ENCODE measurements around the gene PTPRN2. TPM values are rescaled to one million over a fixed set of nuclear protein-coding genes. Genes with fewer than 3 reads are reported as not detected.

Gene PTPRN2
- total RNA-seq, 1 donor from 2014 or later, result 15.4 TPM

DNA sequence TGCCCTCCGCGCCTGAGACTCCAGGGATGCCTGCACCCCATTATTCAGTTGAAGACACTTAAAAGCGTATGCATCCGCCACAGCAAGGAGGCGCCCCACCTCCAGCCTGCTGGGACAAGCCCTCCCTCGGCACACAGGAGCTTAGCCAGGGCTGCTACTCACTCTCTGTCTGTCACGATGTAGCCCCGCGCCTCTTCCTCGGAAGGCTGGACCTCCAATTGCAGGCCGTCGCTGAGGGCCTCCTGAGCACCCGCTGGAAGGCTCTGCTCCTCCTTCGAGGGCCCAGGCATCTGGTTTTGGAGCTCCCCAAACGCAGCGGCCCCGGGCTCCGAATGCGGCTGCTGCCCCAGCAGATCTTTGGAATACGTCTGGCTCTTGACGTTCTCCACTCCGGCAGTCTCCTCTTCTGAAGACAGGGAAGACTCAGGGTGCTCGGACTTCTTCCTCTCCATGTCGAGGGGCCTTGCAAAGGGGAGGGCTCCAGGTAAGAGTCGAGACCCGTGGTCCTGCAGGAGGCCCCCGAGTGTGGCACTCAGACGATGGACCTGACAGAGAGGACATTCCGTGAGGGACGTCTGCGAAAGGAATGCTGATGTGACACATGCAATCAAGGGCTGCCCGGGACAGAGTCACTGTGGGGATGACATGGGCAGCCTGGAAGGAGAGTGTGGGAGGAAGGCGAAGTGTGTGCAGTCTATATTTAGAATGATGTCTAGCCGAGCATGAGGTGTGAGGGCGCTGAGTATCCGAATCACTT, 453.9 kb downstream of the PTPRN2 start:
- Mint-ChIP-seq H3K9me3 (no peaks in the 10 kb centered on the region), H3K4me1 (ENCODE audit: unreplicated experiment) (no peaks in the 10 kb centered on the region), H3K27ac (no peak overlapping the region), H3K36me3 (no peaks in the 10 kb centered on the region), H3K27me3 (no peaks in the 10 kb centered on the region), H3K4me3 (no peak overlapping the region)
- DNase-seq (ENCODE audit: extremely low spot score, unreplicated experiment), result no peak
- TF ChIP-seq, protein P1, sequence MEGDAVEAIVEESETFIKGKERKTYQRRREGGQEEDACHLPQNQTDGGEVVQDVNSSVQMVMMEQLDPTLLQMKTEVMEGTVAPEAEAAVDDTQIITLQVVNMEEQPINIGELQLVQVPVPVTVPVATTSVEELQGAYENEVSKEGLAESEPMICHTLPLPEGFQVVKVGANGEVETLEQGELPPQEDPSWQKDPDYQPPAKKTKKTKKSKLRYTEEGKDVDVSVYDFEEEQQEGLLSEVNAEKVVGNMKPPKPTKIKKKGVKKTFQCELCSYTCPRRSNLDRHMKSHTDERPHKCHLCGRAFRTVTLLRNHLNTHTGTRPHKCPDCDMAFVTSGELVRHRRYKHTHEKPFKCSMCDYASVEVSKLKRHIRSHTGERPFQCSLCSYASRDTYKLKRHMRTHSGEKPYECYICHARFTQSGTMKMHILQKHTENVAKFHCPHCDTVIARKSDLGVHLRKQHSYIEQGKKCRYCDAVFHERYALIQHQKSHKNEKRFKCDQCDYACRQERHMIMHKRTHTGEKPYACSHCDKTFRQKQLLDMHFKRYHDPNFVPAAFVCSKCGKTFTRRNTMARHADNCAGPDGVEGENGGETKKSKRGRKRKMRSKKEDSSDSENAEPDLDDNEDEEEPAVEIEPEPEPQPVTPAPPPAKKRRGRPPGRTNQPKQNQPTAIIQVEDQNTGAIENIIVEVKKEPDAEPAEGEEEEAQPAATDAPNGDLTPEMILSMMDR (conservative IDR thresholded peaks at IDR 0.05), result no peak

DNA sequence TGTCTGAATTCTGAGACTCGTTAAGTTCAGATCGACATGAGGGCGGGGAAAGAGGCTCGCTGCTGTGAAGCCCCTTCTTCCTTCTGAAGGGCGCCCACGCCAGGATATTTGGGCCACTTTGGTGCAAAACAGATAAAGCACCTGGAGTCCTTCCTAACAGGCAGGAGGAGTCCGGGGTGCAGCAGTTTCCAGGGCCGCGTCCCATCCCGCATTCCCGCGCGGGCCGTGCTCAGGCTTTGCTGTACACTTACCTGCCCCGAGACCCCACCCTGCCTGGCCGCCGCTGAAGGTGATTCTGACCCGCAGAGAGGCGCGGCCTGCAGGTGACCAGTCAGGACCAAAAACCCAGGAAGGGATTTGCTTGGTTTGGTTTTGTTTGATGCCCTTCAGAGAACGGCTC, 454.6 kb downstream of the PTPRN2 start:
- Mint-ChIP-seq H3K36me3 (no peaks in the 10 kb centered on the region), H3K4me3 (no peak overlapping the region), H3K27me3 (no peaks in the 10 kb centered on the region), H3K27ac (no peak overlapping the region), H3K9me3 (no peaks in the 10 kb centered on the region), H3K4me1 (ENCODE audit: unreplicated experiment) (no peaks in the 10 kb centered on the region)
- TF ChIP-seq, protein P1 (conservative IDR thresholded peaks at IDR 0.05), result no peak
- no peak for DNase-seq (ENCODE audit: extremely low spot score, unreplicated experiment)

DNA sequence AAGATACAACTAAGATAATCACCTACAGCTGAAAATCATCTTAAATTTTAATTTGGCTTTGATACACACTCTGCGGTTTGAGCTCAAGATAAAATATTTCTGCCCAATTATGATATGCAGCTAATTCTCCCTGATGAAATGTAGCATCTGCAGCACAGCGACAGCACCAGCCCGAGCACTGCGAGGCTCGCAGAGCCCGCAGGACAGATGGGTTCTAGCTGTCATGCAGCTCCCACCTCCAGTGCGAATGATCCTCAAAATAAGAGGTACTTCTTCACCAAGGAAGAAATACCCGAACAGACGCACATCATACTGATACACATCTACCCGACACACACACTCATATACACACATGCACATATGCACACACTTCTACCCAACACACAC, 457.6 kb downstream of the PTPRN2 start:
- Mint-ChIP-seq H3K9me3 (no peaks in the 10 kb centered on the region), H3K27ac (no peak overlapping the region), H3K4me1 (ENCODE audit: unreplicated experiment) (no peaks in the 10 kb centered on the region), H3K27me3 (no peaks in the 10 kb centered on the region), H3K4me3 (no peak overlapping the region), H3K36me3 (no peaks in the 10 kb centered on the region)
- TF ChIP-seq, protein P1 (conservative IDR thresholded peaks at IDR 0.05), result no peak
- no peak for DNase-seq (ENCODE audit: extremely low spot score, unreplicated experiment)

DNA sequence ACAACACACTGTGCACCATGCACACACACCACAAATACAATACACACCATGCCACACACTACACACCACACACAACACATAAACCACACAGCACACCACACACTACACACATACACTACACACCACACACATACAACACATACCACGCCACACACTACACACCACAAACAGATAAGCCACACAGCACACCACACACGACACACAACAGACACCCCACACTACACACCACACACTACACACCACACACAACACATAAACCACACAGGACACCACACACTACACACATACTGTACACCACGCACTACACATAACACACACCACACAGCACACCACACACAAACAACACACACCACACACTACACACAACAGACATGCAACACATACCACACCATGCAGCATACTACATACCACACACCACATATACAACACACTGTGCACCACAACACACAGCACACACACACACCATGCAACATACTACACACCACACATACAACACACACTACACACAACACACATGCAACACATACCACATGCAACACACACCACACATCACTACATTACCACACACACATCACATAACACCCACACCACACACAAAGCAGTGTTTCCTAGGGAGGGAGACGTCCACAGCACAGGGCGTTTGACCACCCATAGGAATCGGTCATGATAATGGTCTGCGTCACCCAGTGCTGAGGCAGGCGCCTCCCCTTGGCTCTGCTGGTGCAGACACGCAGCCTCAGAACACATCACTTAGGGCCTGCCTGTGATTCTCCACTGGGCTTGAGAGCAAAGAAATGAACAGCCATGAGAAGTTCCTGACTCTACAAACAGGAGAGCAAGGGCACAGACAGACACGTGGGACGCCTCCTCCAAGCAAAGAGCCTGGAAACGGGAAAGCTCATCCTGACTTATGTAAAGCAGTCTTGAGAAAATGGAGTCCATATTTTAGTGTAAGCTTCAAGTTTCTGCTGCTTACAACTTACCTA, 458.3 kb downstream of the PTPRN2 start:
- TF ChIP-seq, protein P1 (conservative IDR thresholded peaks at IDR 0.05), result no peak
- Mint-ChIP-seq H3K9me3 (no peaks in the 10 kb centered on the region), H3K27ac (no peak overlapping the region), H3K36me3 (no peaks in the 10 kb centered on the region), H3K27me3 (no peaks in the 10 kb centered on the region), H3K4me1 (ENCODE audit: unreplicated experiment) (no peaks in the 10 kb centered on the region), H3K4me3 (no peak overlapping the region)
- no peak for DNase-seq (ENCODE audit: extremely low spot score, unreplicated experiment)

DNA sequence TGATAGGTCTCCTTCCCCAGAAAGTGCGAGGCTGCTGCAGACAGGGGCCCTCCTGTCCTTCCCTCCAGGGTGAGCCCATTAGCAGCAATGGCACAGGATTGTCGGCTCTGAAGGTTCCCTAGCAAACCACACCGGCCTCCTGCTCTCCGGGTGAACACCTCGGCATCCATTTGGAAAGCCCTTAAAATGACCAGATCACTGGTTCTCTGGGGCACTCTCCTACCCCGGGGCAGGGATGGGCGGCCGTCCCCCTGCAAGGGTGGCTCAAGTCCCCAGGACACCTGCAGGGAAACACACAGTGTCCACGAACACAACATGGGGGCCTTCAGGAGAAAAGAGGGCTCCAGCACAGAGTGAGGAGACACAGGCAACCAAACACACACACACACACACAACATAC, 459.1 kb downstream of the PTPRN2 start:
- Mint-ChIP-seq H3K4me1 (ENCODE audit: unreplicated experiment) (no peaks in the 10 kb centered on the region), H3K36me3 (no peaks in the 10 kb centered on the region), H3K9me3 (no peaks in the 10 kb centered on the region), H3K27me3 (no peaks in the 10 kb centered on the region), H3K4me3 (no peak overlapping the region), H3K27ac (no peak overlapping the region)
- TF ChIP-seq, protein P1 (conservative IDR thresholded peaks at IDR 0.05), result no peak
- DNase-seq (ENCODE audit: extremely low spot score, unreplicated experiment), result no peak

All from type B pancreatic cell (in vitro differentiated cells).